Vagina (tissue), 2 donors: ENCODE measurements around the gene ABLIM2. TPM values are rescaled to one million over a fixed set of nuclear protein-coding genes. Genes with fewer than 3 reads are reported as not detected.

Experiments
- DNase-seq, 2 donors: peaks; one replicate each; pipeline ENCODE4 v3.0.0-alpha.2; 2017; ENCODE audit errors: extremely low spot score in 2 of 2
- H3K27ac ChIP-seq: fragments of 200-600 bp; sonication (generic); one replicate; pipeline ENCODE4 v1.5.1; 2019
- H3K27me3 ChIP-seq: fragments of 200-600 bp; sonication (generic); one replicate; pipeline ENCODE4 v1.5.1; 2019
- H3K36me3 ChIP-seq, 2 donors: fragments of 200-600 bp; sonication (generic); one replicate each; pipeline ENCODE4 v1.5.1; 2017 to 2019
- H3K4me1 ChIP-seq: fragments of 200-600 bp; sonication (generic); one replicate; pipeline ENCODE4 v1.5.1; 2019
- H3K4me3 ChIP-seq, 2 donors: fragments of 200-600 bp; sonication (generic); 1 replicate in 1 of 2; 2 replicates in 1 of 2; pipeline ENCODE4 v1.5.1; 2016 to 2019
- H3K9me3 ChIP-seq: fragments of 200-600 bp; sonication (generic); one replicate; pipeline ENCODE4 v1.5.1; 2019
- POLR2A ChIP-seq, 2 donors: fragments of 450-650 bp; IDR thresholded peaks; one replicate each; pipeline ENCODE4 v1.6.1; 2017; ENCODE audit warnings: antibody characterized with exemption in 2 of 2, mild to moderate bottlenecking in 2 of 2, moderate library complexity in 2 of 2
- POLR2AphosphoS5 ChIP-seq, 2 donors: sonication (generic); formaldehyde crosslinking; IDR thresholded peaks; one replicate each; pipeline ENCODE4 v1.9.0; 2017; ENCODE audit warnings: antibody characterized with exemption in 2 of 2, mild to moderate bottlenecking in 2 of 2, low read depth in 1 of 2; ENCODE audit not compliant: insufficient read depth in 1 of 2
- intact Hi-C: fragments of 100-400 bp; cut with DNase I; formaldehyde crosslinking; loops from one replicate; pipeline ENCODE4 v1.15.1; 2023
- total RNA-seq: library from RNA; depleted of rRNA; stranded (reverse); fragments of >200 nt; gene quantifications from one replicate; pipeline ENCODE4 v1.2.3, GENCODE V29; 2016
- TF ChIP-seq, protein P1 (sequence below), 3 experiments: fragments of 450-650 bp in 2 of 3; fragments of 200-600 bp in 1 of 3; sonication (generic) in 1 of 3; IDR thresholded peaks; one replicate each; pipeline ENCODE4 v1.5.1; 2017 to 2019; ENCODE audit warnings: antibody characterized with exemption in 3 of 3, mild to moderate bottlenecking in 2 of 3, moderate library complexity in 2 of 3

The ABLIM2 gene
- total RNA-seq, 1 donor from 2014 or later = 15.5 TPM

DNA sequence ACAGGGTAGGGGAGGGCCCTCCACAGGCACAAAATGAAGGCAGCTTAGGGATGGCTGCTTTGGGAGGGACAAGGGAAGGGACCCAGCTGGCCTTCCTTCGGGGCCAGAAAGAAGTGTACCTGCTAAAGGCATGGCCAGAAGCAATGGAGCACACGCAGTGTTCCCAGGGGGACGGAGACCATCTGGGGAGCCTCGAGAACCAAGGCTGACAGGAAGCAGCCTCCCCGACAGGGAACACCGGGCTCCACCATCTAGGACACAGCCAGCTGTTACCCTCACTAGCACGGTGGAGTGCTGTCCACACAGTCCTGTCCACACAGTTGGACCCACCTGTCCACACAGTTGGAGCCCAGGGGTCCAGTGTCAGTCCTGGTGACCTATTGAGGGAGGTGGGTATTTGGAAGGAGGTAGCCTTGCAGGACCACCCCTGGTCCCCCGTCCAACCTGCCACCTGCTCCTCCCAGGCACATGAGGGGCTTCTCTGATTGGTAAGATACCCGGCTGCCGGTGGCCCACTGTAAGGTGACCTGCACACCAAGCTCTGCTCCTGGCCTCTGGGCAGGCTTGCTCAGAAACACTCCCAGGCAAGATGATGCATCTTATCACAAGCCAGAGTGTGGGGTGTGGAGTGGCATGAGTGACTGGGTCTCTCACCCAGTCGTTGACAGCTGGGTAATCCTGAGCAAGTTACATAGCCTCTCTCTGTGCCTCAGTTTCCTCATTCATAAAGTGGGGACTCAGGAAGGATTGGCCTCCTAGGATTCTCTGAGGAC lies 198.4 kb downstream of the ABLIM2 start:
- H3K27ac ChIP-seq = peak overlapping the region; percentile 85
- no peak overlapping the region for H3K4me3 ChIP-seq
- TF ChIP-seq, protein P1, sequence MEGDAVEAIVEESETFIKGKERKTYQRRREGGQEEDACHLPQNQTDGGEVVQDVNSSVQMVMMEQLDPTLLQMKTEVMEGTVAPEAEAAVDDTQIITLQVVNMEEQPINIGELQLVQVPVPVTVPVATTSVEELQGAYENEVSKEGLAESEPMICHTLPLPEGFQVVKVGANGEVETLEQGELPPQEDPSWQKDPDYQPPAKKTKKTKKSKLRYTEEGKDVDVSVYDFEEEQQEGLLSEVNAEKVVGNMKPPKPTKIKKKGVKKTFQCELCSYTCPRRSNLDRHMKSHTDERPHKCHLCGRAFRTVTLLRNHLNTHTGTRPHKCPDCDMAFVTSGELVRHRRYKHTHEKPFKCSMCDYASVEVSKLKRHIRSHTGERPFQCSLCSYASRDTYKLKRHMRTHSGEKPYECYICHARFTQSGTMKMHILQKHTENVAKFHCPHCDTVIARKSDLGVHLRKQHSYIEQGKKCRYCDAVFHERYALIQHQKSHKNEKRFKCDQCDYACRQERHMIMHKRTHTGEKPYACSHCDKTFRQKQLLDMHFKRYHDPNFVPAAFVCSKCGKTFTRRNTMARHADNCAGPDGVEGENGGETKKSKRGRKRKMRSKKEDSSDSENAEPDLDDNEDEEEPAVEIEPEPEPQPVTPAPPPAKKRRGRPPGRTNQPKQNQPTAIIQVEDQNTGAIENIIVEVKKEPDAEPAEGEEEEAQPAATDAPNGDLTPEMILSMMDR (IDR thresholded peaks at IDR 0.05) = no peak
- TF ChIP-seq POLR2AphosphoS5 (IDR thresholded peaks at IDR 0.05; ENCODE audit: insufficient read depth in 1 of 2, low read depth in 1 of 2) = peak in 1 of 2 donors; percentile 33
- no peaks in the 10 kb centered on the region for H3K9me3 ChIP-seq
- H3K36me3 ChIP-seq = no peaks in the 10 kb centered on the region
- H3K4me1 ChIP-seq = peaks cover 37% of the 10 kb centered on the region
- no peak for DNase-seq
- intact Hi-C loops = no loop called here
- H3K27me3 ChIP-seq = no peaks in the 10 kb centered on the region

GRCh38 chr4:7959078-7959477 lies 199.5 kb downstream of the ABLIM2 start:
- H3K9me3 ChIP-seq = no peaks in the 10 kb centered on the region
- intact Hi-C loops = no loop called here
- no peak for DNase-seq
- peak overlapping the region; percentile 85 for H3K27ac ChIP-seq
- no peaks in the 10 kb centered on the region for H3K27me3 ChIP-seq
- no peaks in the 10 kb centered on the region for H3K36me3 ChIP-seq
- peaks cover 30% of the 10 kb centered on the region for H3K4me1 ChIP-seq
- H3K4me3 ChIP-seq = no peak overlapping the region
- TF ChIP-seq POLR2A (IDR thresholded peaks at IDR 0.05) (no peak), POLR2AphosphoS5 (IDR thresholded peaks at IDR 0.05; ENCODE audit: insufficient read depth in 1 of 2, low read depth in 1 of 2) (no peak)
- TF ChIP-seq, protein P1 (IDR thresholded peaks at IDR 0.05) = no peak

GRCh38 chr4:7956934-7957656 lies 201.5 kb downstream of the ABLIM2 start:
- Histone ChIP-seq H3K27me3 (no peaks in the 10 kb centered on the region), H3K9me3 (no peaks in the 10 kb centered on the region), H3K36me3 (no peaks in the 10 kb centered on the region), H3K4me1 (peaks cover 30% of the 10 kb centered on the region), H3K4me3 (no peak overlapping the region), H3K27ac (no peak overlapping the region)
- TF ChIP-seq, protein P1 (IDR thresholded peaks at IDR 0.05) = no peak
- TF ChIP-seq POLR2A (IDR thresholded peaks at IDR 0.05) (no peak), POLR2AphosphoS5 (IDR thresholded peaks at IDR 0.05; ENCODE audit: insufficient read depth in 1 of 2, low read depth in 1 of 2) (no peak)
- no peak for DNase-seq
- intact Hi-C loops = no loop called here

DNA sequence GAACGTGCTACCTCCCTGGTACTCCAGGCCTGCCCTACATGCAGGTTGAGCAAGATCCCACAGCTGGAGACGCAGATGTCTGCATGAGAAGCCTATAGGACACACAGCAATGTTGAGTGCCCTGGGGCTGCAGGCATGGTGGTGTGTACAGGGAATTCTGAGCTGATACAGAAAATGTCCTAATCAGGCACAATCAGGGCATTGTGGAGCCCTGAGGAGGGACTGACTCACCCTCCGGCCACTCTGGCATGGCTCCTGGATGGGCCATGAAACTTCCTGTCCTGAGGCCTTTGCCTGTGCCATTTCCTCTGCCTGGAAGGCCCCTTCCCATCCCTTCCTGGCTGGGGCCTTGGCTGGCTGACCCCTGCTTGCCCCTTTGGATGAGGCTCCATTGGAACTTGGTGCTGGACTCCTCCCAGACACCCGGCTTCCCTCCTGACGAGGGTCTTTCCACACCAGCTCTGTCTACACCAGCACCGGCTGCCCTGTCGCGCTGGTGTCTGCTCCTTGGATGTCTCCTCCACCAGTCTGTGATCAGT lies 202.3 kb downstream of the ABLIM2 start:
- H3K9me3 ChIP-seq = no peaks in the 10 kb centered on the region
- TF ChIP-seq POLR2A (IDR thresholded peaks at IDR 0.05) = no peak
- peak in 1 of 2 donors; percentile 59 for TF ChIP-seq POLR2AphosphoS5 (IDR thresholded peaks at IDR 0.05; ENCODE audit: insufficient read depth in 1 of 2, low read depth in 1 of 2)
- TF ChIP-seq, protein P1 (IDR thresholded peaks at IDR 0.05) = no peak
- no peaks in the 10 kb centered on the region for H3K27me3 ChIP-seq
- H3K27ac ChIP-seq = no peak overlapping the region
- DNase-seq = no peak
- no peaks in the 10 kb centered on the region for H3K36me3 ChIP-seq
- intact Hi-C loops = no loop called here
- H3K4me1 ChIP-seq = peaks cover 24% of the 10 kb centered on the region
- no peak overlapping the region for H3K4me3 ChIP-seq
